Umbilical cord (tissue), 2 donors: ENCODE measurements around the gene DNAJC13. TPM values are rescaled to one million over a fixed set of nuclear protein-coding genes. Genes with fewer than 3 reads are reported as not detected.
"Not testable (repeated sequence)": the region's sequence is repeated elsewhere in the genome, so short reads cannot be mapped to it uniquely, and the experiment has no call there.

Experiments used
- DNase-seq: peaks from one replicate; pipeline ENCODE4 v3.0.0-alpha.2; 2015; ENCODE audit warnings: low spot score
- total RNA-seq: library from RNA; depleted of rRNA; stranded (reverse); fragments of >200 nt; gene quantifications from one replicate; pipeline ENCODE4 v1.2.3, GENCODE V29; 2014; ENCODE audit warnings: low replicate concordance; ENCODE audit not compliant: insufficient read depth

The DNAJC13 gene
- total RNA-seq, 1 donor from 2014 or later, result 73.7 TPM

GRCh38 chr3:132543011-132543739 lies 125.9 kb downstream of the DNAJC13 start:
- DNase-seq, result peak; percentile 47

DNA sequence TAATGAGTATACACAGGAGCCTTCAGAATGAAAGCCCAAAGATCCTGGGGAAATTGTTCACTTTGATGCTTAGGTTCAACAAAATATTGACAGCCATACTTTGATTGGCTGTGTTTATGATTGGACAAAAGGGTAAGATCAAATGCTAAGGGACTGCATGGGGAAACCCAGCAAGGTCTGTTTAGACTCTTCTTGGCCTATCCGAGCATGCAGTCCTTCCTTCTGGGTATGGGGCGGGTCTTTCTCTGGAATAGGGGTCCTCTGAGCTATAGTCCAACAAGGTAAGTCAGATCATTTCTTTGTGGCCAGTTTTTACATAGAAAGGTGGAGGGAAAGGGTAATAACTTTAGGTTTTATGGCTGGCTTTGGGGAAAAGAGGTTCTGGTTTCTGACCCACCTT lies 126.8 kb downstream of the DNAJC13 start:
- no peak for DNase-seq

DNA sequence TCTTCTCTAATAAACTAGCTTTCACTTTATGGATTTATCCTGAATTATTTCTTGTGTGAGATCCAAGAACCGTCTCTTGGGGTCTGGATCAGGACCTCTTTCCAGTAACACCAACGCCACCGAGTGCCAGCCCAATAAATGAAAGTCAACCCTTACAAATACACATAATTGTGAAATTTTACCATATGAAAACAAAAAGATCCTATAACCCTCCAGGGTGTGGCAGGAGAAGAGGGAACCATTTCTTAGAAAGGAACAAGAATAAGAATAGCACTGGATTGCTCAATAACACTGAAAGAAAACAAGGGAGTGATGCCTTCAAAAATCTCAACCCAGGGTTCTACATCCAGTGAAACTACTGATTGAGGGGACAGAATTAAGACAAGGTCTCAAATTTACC lies 128.2 kb downstream of the DNAJC13 start:
- DNase-seq, result no peak

DNA sequence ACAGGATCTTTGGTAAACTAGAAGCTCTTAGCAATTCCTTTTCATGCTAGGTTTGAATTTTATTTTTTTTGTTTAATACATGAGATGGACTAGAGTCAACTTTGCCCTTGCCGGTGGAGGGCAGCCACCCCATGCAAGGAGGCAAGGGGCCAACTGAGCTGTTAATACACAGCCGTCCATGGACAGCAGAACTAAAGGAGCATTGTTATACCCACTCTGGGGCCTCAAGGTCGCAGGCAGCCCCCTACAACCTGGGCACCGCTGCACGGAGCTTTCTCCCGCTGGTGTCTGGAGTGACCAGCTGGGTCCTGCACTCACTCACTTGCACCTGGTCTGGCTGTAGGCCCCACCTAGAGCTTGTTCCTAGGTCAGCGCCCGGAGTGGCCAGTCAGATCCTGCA lies 131.9 kb downstream of the DNAJC13 start:
- DNase-seq, result no peak

- no peak for DNase-seq
These were observed 132.7 kb downstream of the DNAJC13 start for GRCh38 chr3:132549890-132550578.

- no peak for DNase-seq
These were observed 133.4 kb downstream of the DNAJC13 start for GRCh38 chr3:132550579-132551305.

DNA sequence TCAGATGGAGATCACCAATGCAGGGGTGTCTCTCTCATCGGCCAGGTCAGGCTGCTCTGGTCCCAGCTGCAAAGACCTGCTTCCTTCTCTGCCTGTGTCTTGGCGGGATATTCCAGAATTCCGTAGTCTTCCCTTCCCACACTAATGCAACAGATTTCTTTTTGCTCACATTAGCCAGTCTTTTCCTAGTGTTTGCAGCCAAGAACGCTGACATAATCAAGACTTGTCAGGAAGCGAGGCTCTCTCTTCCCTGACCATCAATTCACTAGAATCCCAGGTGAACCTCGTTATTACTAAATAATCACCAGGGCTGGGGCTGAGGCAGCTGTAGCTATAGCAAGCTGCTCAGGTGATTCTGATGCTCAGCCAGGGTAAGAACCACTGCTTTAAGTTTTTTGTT lies 136.5 kb downstream of the DNAJC13 start:
- no peak for DNase-seq

DNA sequence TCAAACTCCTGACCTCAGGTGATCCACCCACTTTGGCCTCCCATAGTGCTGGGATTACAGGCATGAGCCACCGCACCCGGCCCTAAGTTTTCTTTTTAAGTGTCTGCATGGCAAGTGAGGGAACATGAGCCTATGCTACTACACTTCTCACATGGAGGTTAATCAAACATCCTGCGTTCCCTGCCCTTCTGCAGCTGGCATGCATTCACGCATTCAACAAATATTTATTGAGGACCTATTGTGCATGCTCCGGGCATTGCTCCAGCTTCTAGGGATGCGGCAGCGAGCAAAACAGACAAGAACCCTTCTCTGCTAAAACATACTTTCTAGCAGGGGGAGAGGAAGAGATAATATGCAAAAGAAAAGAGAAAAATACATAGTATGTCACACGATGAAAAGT lies 137.1 kb downstream of the DNAJC13 start:
- no peak for DNase-seq

GRCh38 chr3:132555306-132556035 lies 138.2 kb downstream of the DNAJC13 start:
- no peak for DNase-seq

- DNase-seq, result not testable (repeated sequence)
These were observed 138.7 kb downstream of the DNAJC13 start for GRCh38 chr3:132556036-132556386.

GRCh38 chr3:132556508-132557159 lies 139.3 kb downstream of the DNAJC13 start:
- no peak for DNase-seq

GRCh38 chr3:132561003-132561402 lies 143.7 kb downstream of the DNAJC13 start:
- no peak for DNase-seq

DNA sequence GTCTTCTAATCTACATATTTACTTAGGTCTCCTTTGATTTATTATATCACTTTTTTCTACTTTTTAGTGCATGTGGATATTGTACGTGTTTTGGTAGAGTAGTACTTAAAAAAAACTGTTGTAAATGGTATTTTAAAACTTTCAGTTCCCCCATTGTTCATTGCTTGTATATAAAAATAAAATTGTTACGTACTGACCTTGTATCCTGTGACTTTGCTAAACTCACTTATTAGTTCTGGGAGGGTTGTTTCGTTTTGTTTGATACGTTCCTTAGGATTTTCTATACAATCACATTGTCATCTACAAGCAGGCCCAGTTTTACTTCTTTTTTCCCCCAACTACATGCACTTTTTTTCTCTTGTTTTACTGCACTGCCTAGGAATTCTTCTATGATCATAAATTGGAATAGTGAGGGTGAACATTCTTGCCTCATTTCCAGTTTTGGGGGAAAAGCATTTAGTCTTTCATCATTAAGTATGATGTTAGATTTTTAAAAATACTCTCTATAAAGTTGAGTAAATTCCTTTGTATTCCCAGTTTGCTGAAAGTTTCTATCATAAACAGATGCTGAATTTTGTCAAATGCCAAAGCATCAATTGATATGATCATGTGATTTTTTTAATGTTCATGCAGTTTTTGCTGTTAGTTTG lies 146.2 kb downstream of the DNAJC13 start:
- no peak for DNase-seq

- DNase-seq, result no peak
These were observed 146.8 kb downstream of the DNAJC13 start for GRCh38 chr3:132564070-132564465.

- DNase-seq, result no peak
These were observed 151.1 kb downstream of the DNAJC13 start for GRCh38 chr3:132568422-132568821.

- no peak for DNase-seq
These were observed 151.9 kb downstream of the DNAJC13 start for GRCh38 chr3:132569153-132569552.

DNA sequence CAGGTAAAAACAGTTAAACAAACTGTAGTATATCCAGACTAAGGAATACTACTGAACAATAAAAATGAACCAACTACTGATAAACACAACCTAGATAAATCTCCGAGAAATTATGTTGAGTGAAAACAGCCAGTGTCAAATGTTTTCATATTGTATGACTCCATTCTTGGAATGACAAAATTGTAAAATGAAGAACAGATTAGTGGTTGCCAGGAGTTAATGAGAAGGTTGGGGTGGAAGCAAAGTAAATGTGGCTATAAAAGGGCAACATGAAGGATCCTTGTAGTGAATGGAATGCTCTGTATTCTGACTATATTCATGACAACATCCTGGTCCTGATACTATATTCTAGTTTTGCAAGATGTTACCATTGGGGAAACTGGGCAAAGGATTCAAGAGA lies 152.3 kb downstream of the DNAJC13 start:
- no peak for DNase-seq

DNA sequence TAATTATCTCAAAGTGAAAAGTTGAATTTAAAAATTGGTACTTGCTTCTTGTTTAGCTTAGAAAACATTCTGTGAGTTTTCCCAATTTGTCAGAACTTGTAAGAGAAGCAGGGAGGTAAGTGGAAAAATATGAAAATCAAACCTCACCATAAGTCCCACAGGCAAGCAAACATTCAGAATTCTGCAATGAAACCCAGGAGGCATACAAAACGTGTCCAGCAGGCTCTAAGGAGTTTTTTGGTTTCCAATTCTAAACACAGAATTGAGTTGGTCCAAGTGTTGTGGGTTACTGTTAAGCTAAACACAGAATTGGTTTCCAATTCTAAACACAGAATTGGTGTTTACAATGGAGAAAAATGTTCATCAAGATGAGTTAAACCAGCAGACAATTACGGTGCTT lies 152.7 kb downstream of the DNAJC13 start:
- DNase-seq, result no peak

DNA sequence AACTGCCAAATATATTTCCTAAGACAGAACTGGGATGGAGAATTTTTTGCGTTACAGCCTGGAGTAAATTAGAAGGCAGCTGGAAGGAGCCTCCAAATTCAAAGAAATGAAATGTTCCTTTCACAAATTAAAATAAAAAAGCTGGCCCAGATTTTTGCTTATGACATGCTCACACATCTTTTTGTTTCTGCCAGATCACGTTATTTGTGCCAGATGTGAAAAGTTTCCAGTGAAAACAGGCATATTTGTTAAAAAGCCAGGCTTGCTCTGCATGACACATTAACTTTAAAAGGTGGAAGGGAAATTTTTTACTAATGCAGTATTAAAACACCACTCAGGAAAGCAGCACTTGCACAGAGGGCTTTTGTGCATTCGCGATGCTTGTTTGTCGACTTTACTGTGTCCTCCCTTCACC lies 156.5 kb downstream of the DNAJC13 start:
- no peak for DNase-seq

DNA sequence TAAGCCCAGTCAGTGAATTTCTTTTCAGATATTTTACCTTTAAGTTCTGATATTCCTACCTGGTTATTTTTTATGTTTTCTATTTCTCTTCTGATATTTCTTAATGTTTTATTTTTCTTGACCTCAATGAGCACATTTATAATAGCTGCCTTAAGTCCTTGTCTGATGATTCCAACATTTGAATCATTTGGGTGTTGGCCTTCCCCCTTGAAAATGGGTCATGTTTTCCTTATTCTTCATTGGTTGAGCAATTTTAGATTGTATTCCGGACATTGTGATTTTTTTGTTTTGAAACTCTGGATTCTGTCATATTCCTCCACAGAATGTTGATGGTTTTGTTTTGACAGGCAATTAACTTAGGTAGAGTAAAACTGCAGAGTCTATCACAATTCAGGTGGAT lies 170.1 kb downstream of the DNAJC13 start:
- DNase-seq, result no peak
